GM19099 (cell line): ENCODE measurements around the gene KIAA1549.

ENCODE experiments used
- POLR2A ChIP-seq: IDR thresholded peaks from 3 replicates; pipeline ENCODE4 v1.6.1; 2011; ENCODE audit warnings: low read depth; ENCODE audit not compliant: insufficient read length; ENCODE audit errors: extremely low read depth

KIAA1549 gene

DNA sequence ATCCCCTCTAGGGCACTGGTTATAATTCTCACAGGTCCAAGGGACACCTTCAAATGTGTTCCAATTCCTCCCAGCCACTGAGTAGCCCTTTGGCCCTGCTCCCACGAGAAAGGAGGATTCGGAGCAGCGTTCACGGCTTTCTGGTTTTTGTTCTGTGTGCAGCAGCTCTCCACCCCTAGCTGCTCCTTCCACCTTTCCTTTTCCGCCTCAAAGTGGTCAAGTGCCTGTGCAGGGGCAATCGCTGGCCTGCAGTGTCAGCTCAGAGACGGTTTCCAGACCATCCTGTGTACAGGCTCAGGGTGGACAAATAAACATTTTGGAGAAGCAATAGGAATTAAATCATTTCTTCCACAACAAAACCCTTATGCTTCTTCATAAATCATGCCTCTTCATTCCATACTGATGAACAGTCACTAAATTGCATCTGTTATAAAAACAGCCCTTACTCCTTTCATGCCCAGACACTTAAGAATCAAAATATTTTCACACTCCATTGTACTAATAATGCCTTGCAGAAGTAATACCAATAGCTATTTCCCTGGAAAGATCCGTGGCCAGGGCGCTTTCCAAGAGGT, 1.1 kb downstream of the KIAA1549 start:
- no peak for TF ChIP-seq POLR2A

GRCh38 chr7:138979226-138979979, 1.8 kb downstream of the KIAA1549 start:
- TF ChIP-seq POLR2A, result no peak

GRCh38 chr7:138978541-138979184, 2.5 kb downstream of the KIAA1549 start:
- TF ChIP-seq POLR2A, result no peak

GRCh38 chr7:138975343-138976104, 5.7 kb downstream of the KIAA1549 start:
- TF ChIP-seq POLR2A, result no peak

DNA sequence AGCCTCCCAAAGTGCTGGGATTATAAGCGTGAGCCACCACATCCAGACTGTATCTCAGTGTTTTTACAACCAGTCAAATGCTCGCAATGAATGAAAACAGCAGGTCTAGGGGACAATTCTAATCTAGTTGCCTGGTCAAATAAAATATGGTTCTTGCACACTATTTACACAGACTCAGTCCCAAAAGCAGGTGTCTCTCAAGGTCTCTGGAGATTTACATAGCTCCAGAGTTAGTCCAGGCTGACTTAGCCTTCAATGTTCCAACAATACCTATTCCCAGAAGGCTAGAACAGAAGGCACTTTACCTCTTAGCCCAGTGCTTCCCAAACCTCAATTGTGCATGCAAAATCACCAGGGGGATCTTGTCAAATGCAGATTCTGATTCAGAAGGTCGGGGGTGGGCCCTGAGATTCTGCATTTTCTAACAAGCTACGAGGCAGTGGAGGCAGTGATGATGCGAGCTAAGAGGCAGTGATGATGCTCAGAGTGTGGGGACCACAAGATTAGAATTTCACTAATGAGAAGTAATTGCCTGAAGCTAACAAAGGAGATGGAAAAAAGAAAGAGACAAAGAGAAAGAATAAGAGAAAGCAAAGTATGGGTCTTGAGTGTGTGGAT, 6.4 kb downstream of the KIAA1549 start:
- no peak for TF ChIP-seq POLR2A

- TF ChIP-seq POLR2A, result no peak
Observed at GRCh38 chr7:138974103-138974502, 7.1 kb downstream of the KIAA1549 start.

DNA sequence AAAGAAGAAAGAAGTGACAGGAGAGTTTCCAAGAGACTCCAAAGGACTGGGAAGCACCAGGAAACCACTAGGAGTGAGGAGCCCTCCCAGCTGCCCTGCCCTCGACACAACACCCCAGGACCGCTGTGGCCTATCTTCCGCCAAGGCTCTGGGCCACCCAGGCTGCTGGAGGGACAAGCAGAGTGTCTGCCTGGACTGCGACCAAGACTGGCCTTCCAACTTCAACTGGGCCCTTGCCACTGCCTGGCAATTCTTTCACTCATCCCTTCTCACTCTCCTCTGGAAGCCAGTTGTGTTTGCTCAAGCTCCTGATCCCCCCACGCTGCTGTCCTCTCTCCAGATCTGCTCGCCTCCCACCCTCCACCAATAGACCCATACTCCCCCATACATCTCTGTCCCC, 10.2 kb downstream of the KIAA1549 start:
- TF ChIP-seq POLR2A, result no peak

- no peak for TF ChIP-seq POLR2A
Observed at GRCh38 chr7:138970446-138970845, 10.7 kb downstream of the KIAA1549 start.

DNA sequence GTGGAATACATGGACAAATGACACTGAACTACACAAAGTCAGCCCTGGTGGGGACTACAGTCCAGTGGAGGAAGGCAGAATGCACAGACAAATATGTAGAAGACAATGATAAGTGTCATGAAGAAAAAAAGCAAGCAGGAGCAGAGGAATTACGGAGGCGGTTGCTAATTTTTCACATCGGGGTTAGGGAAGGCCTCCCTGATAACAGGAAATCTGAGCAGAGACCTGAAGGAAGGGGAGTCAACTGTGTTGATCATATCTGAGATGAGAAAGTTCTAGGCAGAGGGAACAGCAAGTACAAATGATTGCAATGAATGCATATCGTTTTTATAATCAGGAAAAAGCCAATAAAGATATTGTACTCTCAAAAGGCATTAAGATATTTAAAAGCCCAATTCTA, 14.0 kb downstream of the KIAA1549 start:
- no peak for TF ChIP-seq POLR2A

GRCh38 chr7:138964624-138965436, 16.4 kb downstream of the KIAA1549 start:
- no peak for TF ChIP-seq POLR2A

- no peak for TF ChIP-seq POLR2A
Observed at GRCh38 chr7:138963675-138964074, 17.5 kb downstream of the KIAA1549 start.

DNA sequence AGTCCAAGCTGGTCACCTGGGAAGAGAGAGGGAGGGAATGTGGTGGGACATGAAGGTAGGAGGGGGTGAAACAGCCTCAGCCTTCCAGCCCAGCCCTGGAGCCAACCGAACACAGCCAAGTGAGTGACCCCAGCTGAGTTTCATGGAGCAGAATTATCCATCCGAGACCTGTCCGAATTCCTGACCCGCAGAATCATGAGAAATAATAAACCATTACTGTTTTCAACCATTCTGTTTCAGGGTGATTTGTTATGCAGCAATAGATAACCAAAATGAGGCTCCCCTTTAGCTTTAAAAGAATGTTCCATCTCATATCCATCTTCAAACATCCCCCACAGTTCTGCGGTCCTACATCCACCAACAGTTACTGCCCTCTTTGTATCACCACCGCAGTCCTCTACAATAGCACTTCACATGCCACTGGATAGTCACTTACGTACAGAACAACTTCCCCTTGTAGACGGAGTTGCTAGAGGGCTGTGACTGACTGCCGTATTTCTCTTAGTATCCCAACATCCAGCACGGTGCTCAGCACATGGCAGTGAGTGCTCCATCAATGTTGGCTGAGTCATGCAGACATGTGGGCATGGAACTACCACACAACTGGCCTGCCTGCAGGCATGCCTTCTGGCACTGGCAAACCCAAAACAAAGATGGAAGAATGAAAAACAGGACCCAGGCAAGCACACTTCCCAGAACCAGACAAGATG, 18.5 kb downstream of the KIAA1549 start:
- TF ChIP-seq POLR2A, result no peak

GRCh38 chr7:138961159-138961558, 20.0 kb downstream of the KIAA1549 start:
- TF ChIP-seq POLR2A, result no peak
